MG63 (cell line): ENCODE data around the gene SIN3B. TPM values are rescaled to one million over a fixed set of nuclear protein-coding genes. Genes with fewer than 3 reads are reported as not detected.

Experiments
- DNase-seq: peaks from one replicate; pipeline ENCODE4 v3.0.0-alpha.2; 2020
- H3K27me3 ChIP-seq: fragments of 250-450 bp; sonication (Bioruptor Pico); 2 replicates; pipeline ENCODE4 v1.5.1; 2020; ENCODE audit warnings: mild to moderate bottlenecking, moderate library complexity
- H3K36me3 ChIP-seq: fragments of 250-450 bp; sonication (Bioruptor Pico); 2 replicates; pipeline ENCODE4 v1.5.1; 2020; ENCODE audit warnings: mild to moderate bottlenecking, moderate library complexity
- H3K4me3 ChIP-seq: fragments of 250-450 bp; sonication (Bioruptor Pico); 2 replicates; pipeline ENCODE4 v1.5.1; 2020; ENCODE audit warnings: mild to moderate bottlenecking, moderate library complexity
- H3K9me3 ChIP-seq: fragments of 250-450 bp; sonication (Bioruptor Pico); 2 replicates; pipeline ENCODE4 v1.5.1; 2020; ENCODE audit warnings: mild to moderate bottlenecking, moderate library complexity
- total RNA-seq: library from RNA; depleted of rRNA; stranded (reverse); fragments of >200 nt; shearing (Covaris generic); gene quantifications from 2 replicates; pipeline ENCODE4 v1.2.3, GENCODE V29; 2014; ENCODE audit warnings: low replicate concordance

SIN3B gene
- total RNA-seq, 1 experiment from 2014 or later, result 44.1 TPM

DNA sequence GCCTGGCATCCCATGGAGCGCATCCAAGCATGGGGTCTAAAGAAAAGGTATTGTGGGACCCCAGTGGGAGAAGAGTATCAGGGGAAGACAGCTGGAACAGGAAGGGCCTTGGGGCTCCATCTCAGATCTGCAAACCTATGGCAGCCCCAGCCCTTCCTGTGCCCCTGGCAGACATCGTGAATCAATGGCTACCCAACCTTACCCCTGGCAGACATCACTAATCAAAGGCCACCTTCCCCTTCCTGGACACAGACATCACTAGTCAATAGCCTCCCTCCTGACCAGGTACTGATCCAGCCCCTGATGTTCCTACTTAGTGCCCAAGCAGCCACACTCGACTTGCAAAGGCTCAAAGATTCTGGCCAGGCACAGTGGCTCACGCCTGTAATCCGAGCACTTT, 75.4 kb downstream of the SIN3B start:
- no peak for DNase-seq

GRCh38 chr19:16908759-16909158, 79.6 kb downstream of the SIN3B start:
- no peaks in the 10 kb centered on the region for H3K36me3 ChIP-seq
- peaks cover 13% of the 10 kb centered on the region for H3K9me3 ChIP-seq
- H3K4me3 ChIP-seq, result no peak overlapping the region
- peaks cover 9% of the 10 kb centered on the region for H3K27me3 ChIP-seq
- no peak for DNase-seq

More for the DNA sequence above, 75.4 kb downstream of the SIN3B start:
- no peaks in the 10 kb centered on the region for H3K9me3 ChIP-seq
- no peak overlapping the region for H3K4me3 ChIP-seq
- peaks cover 9% of the 10 kb centered on the region for H3K27me3 ChIP-seq
- no peaks in the 10 kb centered on the region for H3K36me3 ChIP-seq

DNA sequence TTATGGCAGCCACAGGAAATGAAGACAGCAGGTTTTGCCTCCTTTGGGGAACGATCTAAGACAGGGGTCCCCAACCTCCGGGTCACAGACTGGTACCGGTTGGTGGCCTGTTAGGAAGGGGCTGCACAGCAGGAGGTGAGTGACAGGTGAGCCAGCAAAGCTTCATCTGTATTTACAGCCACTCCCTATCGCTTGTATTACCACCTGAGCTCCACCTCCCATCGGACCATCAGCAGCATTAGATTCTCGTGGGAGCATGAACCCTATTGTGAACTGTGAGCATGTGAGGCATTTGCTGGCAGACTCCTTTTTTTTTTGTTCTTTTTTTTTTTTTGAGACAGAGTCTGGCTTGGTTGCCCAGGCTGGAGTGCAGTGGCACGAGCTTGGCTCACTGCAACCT, 81.8 kb downstream of the SIN3B start:
- DNase-seq, result no peak
- Histone ChIP-seq H3K27me3 (peaks cover 6% of the 10 kb centered on the region), H3K4me3 (no peak overlapping the region), H3K9me3 (peaks cover 19% of the 10 kb centered on the region), H3K36me3 (no peaks in the 10 kb centered on the region)

GRCh38 chr19:16912780-16913179, 83.6 kb downstream of the SIN3B start:
- no peak overlapping the region for H3K4me3 ChIP-seq
- peaks cover 19% of the 10 kb centered on the region for H3K9me3 ChIP-seq
- no peaks in the 10 kb centered on the region for H3K36me3 ChIP-seq

GRCh38 chr19:16914421-16914820, 85.2 kb downstream of the SIN3B start:
- Histone ChIP-seq H3K9me3 (peaks cover 25% of the 10 kb centered on the region), H3K36me3 (no peaks in the 10 kb centered on the region), H3K4me3 (no peak overlapping the region), H3K27me3 (peaks cover 9% of the 10 kb centered on the region)
- DNase-seq, result no peak

More at GRCh38 chr19:16912780-16913179, 83.6 kb downstream of the SIN3B start:
- peaks cover 9% of the 10 kb centered on the region for H3K27me3 ChIP-seq
- no peak for DNase-seq

GRCh38 chr19:16915135-16915534, 85.9 kb downstream of the SIN3B start:
- DNase-seq, result no peak
- peaks cover 28% of the 10 kb centered on the region for H3K9me3 ChIP-seq
- H3K36me3 ChIP-seq, result no peaks in the 10 kb centered on the region
- H3K27me3 ChIP-seq, result peaks cover 9% of the 10 kb centered on the region
- H3K4me3 ChIP-seq, result no peak overlapping the region

DNA sequence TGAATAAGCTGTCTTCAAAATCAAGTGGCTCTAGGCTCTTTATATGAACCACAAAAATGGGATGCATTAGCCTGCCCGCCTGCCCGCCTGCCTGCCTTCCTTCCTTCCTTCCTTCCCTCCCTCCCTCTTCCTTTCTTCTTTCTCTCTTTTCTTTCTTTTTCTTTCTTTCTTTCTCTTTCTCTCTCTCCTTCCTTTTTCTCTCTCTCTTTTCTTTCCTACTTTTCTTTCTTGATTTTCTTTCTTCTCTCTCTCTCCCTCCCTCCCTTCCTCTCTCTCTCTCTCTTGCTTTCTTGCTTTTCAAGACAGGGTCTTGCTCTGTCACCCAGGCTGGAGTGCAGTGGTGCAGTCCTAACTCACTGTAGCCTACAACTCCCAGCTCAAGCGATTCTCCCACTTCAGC, 86.5 kb downstream of the SIN3B start:
- Histone ChIP-seq H3K9me3 (peaks cover 28% of the 10 kb centered on the region), H3K36me3 (no peaks in the 10 kb centered on the region), H3K27me3 (peaks cover 9% of the 10 kb centered on the region), H3K4me3 (no peak overlapping the region)
- DNase-seq, result no peak

GRCh38 chr19:16917401-16917800, 88.2 kb downstream of the SIN3B start:
- Histone ChIP-seq H3K9me3 (peaks cover 25% of the 10 kb centered on the region), H3K4me3 (no peak overlapping the region)
- DNase-seq, result no peak

GRCh38 chr19:16919496-16919895, 90.3 kb downstream of the SIN3B start:
- Histone ChIP-seq H3K4me3 (no peak overlapping the region), H3K36me3 (no peaks in the 10 kb centered on the region), H3K9me3 (peaks cover 9% of the 10 kb centered on the region), H3K27me3 (peaks cover 9% of the 10 kb centered on the region)
- DNase-seq, result no peak

More at GRCh38 chr19:16917401-16917800, 88.2 kb downstream of the SIN3B start:
- peaks cover 9% of the 10 kb centered on the region for H3K27me3 ChIP-seq
- H3K36me3 ChIP-seq, result no peaks in the 10 kb centered on the region

DNA sequence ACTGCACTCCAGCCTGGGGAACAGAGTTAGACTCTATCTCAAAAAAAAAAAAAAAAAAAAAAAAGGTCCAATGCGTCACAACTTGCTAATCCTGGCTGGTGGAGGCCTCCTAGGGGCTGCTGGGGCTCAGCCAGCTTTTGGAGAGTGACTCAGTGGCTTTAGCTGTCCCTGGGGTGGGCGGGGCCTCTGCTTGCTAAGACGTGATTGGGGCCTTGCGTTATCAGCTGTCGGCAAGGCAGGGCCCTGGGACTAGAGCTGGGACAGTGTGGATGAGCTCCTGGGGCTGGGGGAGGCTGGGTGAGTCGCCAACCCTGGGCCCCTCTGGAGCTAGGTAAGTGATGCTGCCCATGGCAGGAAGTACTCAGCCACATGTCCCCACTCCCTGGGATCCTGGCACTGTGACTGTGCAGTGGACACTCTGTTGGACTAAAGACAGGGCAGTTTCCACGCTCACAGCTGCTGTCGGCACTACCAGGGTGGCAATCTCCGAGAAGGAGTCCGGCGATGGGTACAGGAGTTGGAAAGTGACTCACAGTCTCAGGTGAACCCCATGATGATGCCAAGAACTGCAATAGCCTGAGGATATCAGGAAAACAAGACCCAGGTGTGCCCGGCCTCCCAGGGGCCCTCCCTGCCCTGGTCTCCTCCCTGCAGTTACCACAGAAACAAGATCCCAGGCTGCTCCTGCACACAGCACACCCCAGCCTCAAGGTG, 91.8 kb downstream of the SIN3B start:
- no peak overlapping the region for H3K4me3 ChIP-seq
- peaks cover 9% of the 10 kb centered on the region for H3K27me3 ChIP-seq
- H3K36me3 ChIP-seq, result no peaks in the 10 kb centered on the region
- DNase-seq, result peak; percentile 95
- H3K9me3 ChIP-seq, result peaks cover 11% of the 10 kb centered on the region

DNA sequence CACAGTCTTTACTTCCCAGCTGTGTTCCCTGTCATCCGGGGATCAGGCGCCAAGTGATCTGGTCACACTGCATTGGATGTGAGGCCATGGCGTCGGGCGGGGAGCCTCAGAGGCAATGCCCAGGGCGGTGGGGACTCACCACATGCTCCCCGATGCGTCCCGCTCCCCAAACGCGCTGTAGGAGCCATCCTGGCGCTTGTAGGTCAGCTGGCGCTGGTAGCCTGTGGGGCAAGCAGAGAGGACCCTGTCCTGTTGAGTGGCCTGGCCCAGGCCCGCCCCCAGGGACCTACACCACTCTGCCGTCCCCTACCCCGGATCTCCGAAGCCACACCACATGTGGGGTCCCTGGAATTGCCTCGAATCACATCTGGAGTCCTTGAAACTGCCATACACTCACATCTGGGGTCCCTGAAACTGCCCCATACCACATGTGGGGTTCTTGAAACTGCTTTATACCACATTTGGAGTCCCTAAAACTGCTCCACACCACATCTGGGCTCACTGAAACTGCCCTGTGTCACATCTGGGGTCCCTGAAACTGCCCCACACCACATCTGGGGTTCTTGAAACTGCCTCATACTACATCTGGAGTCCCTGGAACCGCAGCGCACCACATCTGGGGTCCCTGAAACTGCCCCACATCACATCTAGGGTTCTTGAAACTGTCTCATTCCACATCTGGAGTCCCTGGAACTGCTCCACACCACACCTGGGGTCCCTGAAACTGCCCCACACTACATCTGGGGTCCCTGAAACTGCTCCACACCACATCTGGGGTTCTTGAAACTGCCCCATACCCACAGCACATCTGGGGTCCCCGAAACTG, 92.8 kb downstream of the SIN3B start:
- no peak for DNase-seq
- Histone ChIP-seq H3K9me3 (peaks cover 13% of the 10 kb centered on the region), H3K27me3 (peaks cover 3% of the 10 kb centered on the region), H3K36me3 (no peaks in the 10 kb centered on the region), H3K4me3 (no peak overlapping the region)

- Histone ChIP-seq H3K36me3 (no peaks in the 10 kb centered on the region), H3K4me3 (no peak overlapping the region), H3K27me3 (no peaks in the 10 kb centered on the region; the same call in none of the 2 replicates), H3K9me3 (peaks cover 13% of the 10 kb centered on the region)
- no peak for DNase-seq
Observed at GRCh38 chr19:16922592-16922934, 93.4 kb downstream of the SIN3B start.

- H3K4me3 ChIP-seq, result no peak overlapping the region
Observed at GRCh38 chr19:16922949-16923348, 93.8 kb downstream of the SIN3B start.

DNA sequence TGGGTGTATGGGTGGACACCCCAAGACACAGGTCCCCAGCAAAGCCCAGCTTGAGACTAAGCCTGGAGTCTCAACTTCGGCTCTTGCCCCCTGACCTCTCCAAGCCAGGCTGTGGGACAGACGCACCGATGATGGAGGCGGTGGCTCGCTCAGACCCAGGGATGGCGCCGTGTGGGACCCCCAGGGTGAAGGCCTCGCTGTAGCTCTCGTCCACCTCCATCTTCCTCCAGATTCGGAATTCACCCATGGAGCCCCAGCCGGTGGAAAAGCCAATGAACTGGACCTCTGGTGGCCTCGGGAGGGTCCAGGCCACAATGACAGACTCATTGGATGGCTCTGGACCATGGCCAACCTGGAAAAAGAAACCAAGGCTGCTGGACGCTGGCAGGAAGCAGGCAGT, 98.7 kb downstream of the SIN3B start:
- Histone ChIP-seq H3K4me3 (no peak overlapping the region), H3K36me3 (no peaks in the 10 kb centered on the region), H3K27me3 (peaks cover 12% of the 10 kb centered on the region), H3K9me3 (peaks cover 4% of the 10 kb centered on the region; the same call in 1 of the 2 replicates)
- no peak for DNase-seq

More at GRCh38 chr19:16922949-16923348, 93.8 kb downstream of the SIN3B start:
- H3K9me3 ChIP-seq, result peaks cover 13% of the 10 kb centered on the region
- H3K27me3 ChIP-seq, result no peaks in the 10 kb centered on the region; the same call in 1 of the 2 replicates
- no peaks in the 10 kb centered on the region for H3K36me3 ChIP-seq
- no peak for DNase-seq

GRCh38 chr19:16928351-16928750, 99.2 kb downstream of the SIN3B start:
- Histone ChIP-seq H3K36me3 (no peaks in the 10 kb centered on the region), H3K9me3 (peaks cover 4% of the 10 kb centered on the region; the same call in 1 of the 2 replicates), H3K4me3 (no peak overlapping the region), H3K27me3 (peaks cover 12% of the 10 kb centered on the region)
- DNase-seq, result no peak

DNA sequence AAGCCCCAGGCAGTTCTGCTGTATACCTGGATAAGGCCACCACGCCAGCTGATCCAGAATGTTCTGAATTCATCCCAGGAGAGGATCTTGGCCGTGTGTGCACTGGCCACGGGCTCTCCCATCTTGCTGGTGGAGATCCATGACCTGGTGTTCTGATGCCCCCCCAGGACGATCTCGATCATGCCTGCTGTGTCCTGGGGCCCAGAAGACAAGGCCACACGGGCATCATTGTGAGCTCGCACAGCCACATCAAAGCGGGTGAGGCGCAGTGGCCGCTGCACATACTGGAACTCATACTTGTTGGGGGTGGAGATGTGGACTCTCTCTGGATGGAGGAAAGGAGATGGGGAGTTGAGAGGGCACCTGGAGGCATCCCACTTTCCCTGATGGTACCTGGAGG, 99.7 kb downstream of the SIN3B start:
- H3K9me3 ChIP-seq, result peaks cover 9% of the 10 kb centered on the region; the same call in 1 of the 2 replicates
- DNase-seq, result no peak
- H3K4me3 ChIP-seq, result no peak overlapping the region
- peaks cover 12% of the 10 kb centered on the region for H3K27me3 ChIP-seq
- no peaks in the 10 kb centered on the region for H3K36me3 ChIP-seq
